Embryonic facial prominence (tissue), 1 donor: Measurements from ENCODE around the gene TUBB3.
"Not testable (repeated sequence)": the region's sequence is repeated elsewhere in the genome, so short reads cannot be mapped to it uniquely, and the experiment has no call there.

Experiments
- DNase-seq: peaks from one replicate; pipeline ENCODE4 v3.0.0-alpha.2; 2016; ENCODE audit errors: extremely low spot score

TUBB3 gene

GRCh38 chr16:89918453-89919347, 4.4 kb upstream of the TUBB3 start, which contains the start of gene MC1R:
Gene MC1R (plus strand): TSS chr16:89918862. CDS start chr16:89919259, 397 bp downstream.
- DNase-seq, result no peak

GRCh38 chr16:89919535-89920406, 3.4 kb upstream of the TUBB3 start:
- no peak for DNase-seq

- DNase-seq, result no peak
Measured at GRCh38 chr16:89920723-89921122, 2.4 kb upstream of the TUBB3 start.

GRCh38 chr16:89921131-89921701, 1.9 kb upstream of the TUBB3 start:
- no peak for DNase-seq

GRCh38 chr16:89921702-89922476, 1.3 kb upstream of the TUBB3 start:
- DNase-seq, result no peak

GRCh38 chr16:89922477-89922883, 662 bp upstream of the TUBB3 start:
- no peak for DNase-seq

- DNase-seq, result no peak
Measured at GRCh38 chr16:89923640-89924296, 626 bp downstream of the TUBB3 start.

- peak; percentile 52 for DNase-seq
Measured at GRCh38 chr16:89924297-89924924, 1.3 kb downstream of the TUBB3 start.

GRCh38 chr16:89924925-89925307, 1.8 kb downstream of the TUBB3 start:
- no peak for DNase-seq

- DNase-seq, result no peak
Measured at GRCh38 chr16:89925596-89926079, 2.5 kb downstream of the TUBB3 start.

GRCh38 chr16:89931305-89931896, 8.3 kb downstream of the TUBB3 start:
- DNase-seq, result no peak

GRCh38 chr16:89931964-89932363, 8.8 kb downstream of the TUBB3 start:
- DNase-seq, result no peak

- DNase-seq, result not testable (repeated sequence)
Measured at GRCh38 chr16:89934019-89934418, 10.9 kb downstream of the TUBB3 start.

GRCh38 chr16:89934611-89935553, 11.7 kb downstream of the TUBB3 start:
- DNase-seq, result no peak

GRCh38 chr16:89935620-89936019, 12.5 kb downstream of the TUBB3 start:
- not testable (repeated sequence) for DNase-seq

GRCh38 chr16:89936034-89936433, 12.9 kb downstream of the TUBB3 start:
- no peak for DNase-seq

- DNase-seq, result no peak
Measured at GRCh38 chr16:89936508-89936907, 13.4 kb downstream of the TUBB3 start.

GRCh38 chr16:89936981-89937380, 13.8 kb downstream of the TUBB3 start:
- DNase-seq, result no peak
